Raji (cell line): Measurements from ENCODE around the gene FYCO1.

Source experiments
- POLR2A ChIP-seq: IDR thresholded peaks from 2 replicates; pipeline ENCODE4 v1.6.1; 2011; ENCODE audit warnings: low read depth, low read length, control low read depth; ENCODE audit not compliant: insufficient read depth

Gene FYCO1

DNA sequence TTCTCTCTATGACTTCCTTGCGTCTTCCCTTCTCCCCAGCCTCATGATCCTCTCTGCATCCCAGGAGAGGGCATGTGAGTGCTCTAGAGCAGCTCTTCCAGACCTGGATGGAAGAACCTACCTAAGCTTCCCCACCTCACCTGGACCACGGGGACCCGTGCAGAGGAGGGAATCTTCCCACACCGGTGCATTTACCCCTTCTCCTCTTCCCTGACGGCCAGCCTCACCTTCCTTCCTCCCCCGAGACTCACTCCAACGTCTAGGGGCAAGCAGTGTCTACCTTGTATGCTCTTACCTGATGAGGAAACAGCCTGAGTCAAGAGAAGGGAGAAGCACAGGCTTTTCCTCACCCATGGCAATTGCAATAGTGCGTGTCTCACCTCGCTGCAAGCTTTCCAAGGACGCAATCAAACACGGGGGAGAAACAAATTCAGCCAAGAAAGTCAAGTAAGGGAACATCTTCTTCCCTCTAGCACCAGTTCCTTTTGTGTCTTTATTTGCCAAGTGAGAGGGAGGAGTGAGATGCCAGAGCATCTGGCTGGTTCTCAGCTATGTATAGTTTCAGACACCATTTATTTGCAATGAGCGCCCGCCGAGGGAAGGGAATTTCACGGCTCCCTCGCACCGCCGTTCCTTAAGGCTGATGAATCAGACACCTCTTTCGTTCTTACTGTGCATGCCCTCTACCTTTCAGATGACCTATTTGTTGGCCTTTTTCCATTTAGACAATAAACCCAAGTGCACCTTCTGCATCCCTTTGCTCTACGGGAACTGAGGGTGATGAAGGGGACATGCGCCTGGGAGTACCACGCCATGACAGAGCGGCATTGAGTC is 111.0 kb downstream of the FYCO1 start:
- no peak for TF ChIP-seq POLR2A

DNA sequence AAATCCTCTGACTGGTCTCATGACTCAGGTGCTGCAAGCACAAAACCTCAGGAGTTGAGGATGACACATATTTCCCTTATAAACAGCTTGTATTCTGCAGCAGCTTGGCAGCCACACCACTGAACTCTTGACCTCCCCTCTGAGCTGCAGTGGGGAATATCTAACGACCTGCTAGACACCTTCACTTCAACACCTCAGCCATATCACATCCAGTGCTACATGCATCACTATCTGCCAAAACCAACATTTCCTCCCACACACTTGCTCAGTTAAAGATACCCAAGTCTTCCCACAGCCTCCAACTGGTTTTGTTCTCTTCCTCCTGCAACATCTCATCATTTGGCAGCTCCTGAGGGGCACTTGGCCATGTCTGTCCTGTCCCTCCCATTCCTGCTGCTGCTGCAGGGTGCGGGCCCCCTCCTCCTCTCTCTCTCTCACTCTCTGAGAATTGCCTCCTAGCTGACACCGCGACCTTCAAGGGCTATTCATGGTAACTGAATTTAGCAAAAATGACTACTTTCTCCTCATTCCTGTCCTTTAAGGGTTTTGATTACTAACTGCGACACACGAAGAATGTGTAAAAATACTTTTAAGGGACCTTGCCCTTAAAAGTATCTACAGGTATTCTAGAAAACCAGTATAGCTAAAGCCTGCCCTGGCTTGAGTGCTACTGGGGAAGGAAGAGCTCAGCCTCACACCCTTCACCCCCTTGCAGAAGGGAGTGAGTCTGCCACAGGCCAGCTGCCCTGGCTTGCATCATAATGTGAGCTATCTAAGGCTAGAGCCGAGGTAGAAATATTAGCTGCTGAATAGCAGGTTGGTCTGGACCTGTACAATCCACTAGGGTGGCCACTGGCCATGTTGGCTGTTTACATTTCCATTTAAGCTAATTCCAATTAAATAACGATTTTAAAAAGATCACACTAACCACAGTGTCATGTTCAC is 114.3 kb downstream of the FYCO1 start:
- no peak for TF ChIP-seq POLR2A

DNA sequence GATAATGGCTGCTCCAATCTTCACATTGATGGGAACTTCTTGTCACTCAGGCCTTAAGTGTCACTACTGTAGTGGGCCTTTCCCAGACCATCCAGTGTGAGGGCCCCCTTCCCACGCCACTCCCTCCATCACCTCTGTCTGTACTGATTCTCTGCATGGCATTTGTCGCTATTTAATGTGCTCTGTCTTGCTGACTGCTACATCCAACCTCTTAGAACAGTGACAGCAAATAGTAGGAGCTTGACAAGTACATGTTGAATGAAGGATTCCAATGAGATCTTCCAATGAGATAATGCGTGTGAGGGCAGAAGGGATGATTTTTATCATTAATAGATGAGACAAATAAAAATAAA is 114.9 kb downstream of the FYCO1 start:
- no peak for TF ChIP-seq POLR2A

DNA sequence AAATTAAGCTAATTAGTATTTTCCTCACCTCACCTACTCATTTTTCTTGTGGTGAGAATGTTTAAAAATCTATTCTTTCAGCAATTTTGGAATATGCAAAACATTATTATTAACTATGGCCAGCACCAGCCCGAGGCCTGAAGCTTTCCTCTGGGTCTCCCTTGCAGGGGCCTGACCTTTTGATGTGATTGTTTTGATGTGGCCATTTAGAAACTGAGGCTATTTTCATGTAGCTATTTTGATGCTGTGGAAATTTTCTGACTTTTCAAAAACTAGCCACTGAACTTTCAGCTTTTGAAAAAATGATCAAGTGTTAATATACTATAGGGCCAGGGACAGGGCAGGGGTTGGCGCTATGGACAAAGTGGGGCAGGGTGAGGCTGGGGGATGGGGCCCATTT is 117.5 kb downstream of the FYCO1 start:
- no peak for TF ChIP-seq POLR2A

DNA sequence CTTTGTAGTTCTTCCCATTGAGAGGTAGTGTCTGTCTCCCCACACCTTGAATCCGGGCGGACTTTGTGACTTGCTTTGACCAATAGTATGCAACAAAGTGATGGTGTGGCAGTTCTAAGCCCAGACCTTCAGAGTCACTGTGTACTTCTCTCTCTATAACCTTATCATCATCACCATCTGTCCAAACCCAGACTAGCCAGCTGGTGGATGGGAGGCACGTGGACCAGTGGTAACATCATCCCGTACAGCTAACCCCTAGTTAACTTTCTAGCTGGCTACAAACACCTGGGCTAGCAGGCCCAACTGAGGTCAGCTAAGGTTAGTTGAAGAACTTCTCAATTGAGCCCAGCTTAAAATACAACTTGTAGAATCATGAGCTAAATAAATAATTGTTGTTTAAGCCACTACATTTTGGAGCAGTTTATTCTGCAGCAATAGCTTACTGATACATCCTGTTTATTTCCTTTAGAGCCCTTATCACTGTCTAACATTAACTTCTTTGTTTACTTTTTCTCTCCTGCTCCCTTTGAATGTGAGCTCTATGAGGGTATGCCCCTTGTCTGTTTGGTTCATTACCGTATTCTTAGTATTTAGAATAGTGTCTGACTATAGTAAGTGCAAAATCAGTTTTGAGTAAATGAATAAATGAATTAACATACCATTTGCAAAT is 120.8 kb downstream of the FYCO1 start:
- TF ChIP-seq POLR2A: no peak

DNA sequence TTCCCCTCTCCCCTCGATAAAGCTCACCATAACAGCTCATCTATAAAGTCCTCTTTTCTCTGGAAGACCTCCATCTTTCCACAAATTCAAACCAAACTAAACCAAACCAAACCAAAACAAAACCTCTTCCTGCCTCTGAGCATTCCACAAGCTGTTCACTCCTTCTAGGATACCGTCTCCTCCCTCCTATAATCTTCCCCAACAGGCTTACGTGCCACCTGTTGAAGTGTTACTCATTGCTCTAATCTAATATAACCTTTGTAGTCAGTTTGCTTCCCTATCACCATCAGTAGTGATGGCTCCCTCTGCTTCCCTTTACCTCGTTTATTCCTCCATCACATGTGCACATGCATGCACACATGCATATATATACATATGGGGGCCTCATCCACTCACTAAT is 122.0 kb downstream of the FYCO1 start:
- TF ChIP-seq POLR2A: no peak

DNA sequence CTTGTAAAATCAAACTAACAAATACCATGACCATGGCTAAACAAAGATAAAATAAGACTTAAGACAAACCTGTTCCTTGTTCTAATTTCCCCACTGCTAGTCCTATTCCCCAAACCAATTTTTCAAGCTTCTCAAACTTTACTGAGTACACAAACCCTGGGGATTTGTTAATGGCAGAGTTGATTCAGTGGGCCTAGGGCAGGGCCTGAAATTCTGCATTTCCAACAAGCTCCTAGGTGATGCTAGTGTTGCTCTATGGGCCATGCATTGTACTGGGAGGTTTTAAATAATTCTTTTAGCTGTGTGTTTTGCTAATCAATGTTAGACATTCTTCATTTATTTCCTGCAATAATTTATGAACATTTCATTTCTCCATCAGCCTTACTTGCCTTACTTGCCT is 122.6 kb downstream of the FYCO1 start:
- no peak for TF ChIP-seq POLR2A

DNA sequence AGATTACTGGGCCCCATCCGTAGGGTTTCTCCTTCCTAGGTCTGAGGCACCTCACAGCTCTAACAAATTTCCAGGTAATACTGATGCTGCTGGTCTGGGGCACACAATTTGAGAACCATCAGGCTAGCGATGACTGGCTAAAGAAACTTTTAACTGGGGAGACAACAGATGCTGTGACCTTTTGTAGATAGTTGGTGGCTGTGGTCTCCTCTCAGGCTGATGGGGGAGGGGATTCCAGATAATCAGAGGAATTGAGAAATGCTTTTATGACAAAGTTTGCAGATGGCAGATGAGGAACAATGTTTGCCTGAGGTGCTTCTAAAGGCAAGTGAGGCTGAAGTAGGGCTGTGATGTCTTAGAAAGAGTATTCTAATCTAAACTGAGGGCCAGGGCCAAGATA is 123.1 kb downstream of the FYCO1 start:
- no peak for TF ChIP-seq POLR2A

DNA sequence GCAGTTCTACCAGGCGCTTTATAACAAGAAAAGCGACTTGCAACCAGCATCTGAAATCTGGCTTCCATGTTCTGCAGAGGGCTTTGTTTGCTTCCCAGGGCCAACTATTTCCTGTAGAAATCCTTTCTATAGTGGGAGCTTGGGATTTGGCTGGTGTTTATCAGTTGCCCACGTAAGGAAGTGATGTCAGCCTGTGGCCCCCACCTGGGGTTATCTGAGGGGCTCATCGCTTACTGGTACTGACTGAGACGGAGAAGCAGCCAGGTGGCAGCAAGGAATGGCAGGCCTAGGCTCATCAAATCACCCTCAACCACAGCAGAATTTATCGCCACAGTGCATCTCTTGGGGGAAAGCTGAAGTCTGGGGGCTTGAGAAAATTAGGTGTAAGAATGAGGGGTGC is 123.8 kb downstream of the FYCO1 start:
- TF ChIP-seq POLR2A: no peak

DNA sequence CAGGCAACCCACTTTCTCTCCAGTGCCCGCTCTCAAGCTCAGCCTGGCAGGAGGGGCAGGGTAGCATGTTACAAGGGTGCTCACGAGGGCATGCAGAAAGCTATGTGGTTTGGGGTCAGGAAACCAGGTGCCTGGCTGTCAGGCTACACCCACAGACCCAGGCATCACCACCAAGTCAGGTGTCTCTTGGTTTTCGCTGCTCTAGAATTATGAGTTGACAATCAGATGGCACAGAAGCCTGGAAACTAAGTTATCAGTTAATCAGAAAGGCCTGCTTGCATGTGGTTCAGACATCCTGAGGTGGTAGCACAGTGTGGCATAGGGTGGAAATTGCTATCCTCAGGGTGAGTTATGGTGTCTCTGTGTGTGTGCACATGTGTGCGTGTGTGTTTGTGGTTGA is 125.5 kb downstream of the FYCO1 start:
- TF ChIP-seq POLR2A: no peak

DNA sequence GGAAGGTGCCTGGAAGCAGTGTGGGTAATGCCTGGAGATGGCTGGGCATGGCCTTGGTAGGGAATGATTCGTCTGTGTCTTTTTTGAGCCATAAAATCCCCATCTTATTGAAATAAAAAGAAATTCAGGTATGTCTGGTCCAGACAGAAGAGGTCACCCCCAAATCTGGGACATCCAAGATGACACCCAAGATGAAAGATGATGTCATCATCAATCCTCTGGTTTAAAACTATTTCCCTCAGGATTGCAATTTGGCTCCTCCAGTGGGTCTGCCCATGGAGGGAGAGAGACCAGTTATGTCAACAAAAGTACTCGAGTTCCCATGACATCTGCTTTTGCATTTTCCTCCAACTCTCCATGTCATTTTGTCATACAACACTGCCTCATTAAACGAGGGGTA is 126.0 kb downstream of the FYCO1 start:
- no peak for TF ChIP-seq POLR2A

DNA sequence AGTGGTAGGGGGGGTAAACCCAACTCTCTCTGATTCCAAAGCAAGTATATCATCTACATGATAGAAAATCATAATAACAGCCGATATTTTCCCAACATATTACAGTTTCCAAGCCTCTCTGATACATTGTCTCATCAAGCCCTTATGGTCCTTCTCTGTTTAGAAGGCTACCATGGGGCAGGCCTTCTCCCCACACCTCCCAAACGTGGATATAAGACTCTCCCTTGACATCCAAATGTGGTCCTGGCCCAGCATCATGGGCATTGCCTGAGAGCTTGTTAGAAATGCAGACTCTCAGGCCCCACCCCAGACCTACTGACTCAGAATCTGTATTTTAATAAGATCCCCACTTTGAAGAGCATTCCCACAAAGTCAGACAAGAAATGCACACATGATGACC is 127.0 kb downstream of the FYCO1 start:
- TF ChIP-seq POLR2A: no peak

DNA sequence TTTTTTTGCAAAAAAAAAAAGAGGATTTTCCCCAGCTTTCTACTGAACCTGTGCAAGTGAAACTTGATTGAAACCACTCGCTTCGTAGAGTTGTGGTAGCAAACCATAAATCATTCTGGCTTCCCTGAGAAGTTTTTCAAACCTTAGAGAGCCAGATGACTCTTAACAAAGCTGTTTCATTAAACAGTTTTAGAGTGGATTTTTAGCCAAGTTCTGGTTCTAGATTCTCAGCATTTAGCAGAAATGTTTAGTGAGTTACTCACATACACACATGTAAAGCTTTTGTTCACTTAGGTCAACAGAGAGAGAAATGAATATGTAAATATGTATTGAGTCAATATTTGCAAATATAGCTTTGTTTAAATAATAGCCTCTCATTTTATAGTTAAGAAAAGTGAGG is 127.4 kb downstream of the FYCO1 start:
- TF ChIP-seq POLR2A: no peak
